Measurements from ENCODE around the gene OR4S1. TPM values are rescaled to one million over a fixed set of nuclear protein-coding genes. Genes with fewer than 3 reads are reported as not detected.
A peak's percentile ranks its signal among the peaks of the same experiment; 100 is the strongest.
"Not testable (repeated sequence)": the region's sequence is repeated elsewhere in the genome, so short reads cannot be mapped to it uniquely, and the experiment has no call there.

The OR4S1 gene
- polyA plus RNA-seq, 1 experiment = not detected

DNA sequence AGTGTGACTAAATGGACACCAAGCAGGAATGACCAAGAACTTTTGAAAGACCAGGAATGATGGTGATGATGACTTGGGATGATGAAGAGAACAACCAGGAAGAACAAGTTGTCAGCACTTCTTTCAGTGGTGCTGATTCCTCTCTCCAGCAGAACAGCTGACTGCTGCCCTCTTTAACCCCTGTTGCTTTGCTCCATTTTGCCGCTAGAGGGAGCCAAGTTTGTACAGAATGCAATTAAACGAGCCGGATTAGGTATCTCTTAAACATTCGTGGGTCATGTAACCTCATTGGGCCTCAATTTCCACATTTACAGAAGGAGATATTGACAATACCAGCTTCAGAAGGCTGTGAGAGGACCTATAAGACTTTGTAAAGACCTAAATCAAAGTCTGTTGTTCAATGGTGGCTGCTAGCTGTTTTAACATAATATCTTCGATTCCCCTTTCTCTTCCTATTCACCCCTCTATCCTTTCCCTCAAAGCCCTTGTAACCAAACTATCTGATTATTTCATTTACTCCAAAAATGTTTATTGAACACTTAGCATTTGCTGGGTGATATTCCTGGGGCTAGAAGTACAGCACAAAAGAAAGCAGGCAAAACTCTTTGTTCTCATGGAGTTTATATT is 1.9 kb downstream of the OR4S1 start:
- ChIA-PET POLR2A (no interaction called here), CTCF (interaction anchor here (0.8 to 1.8 kb wide), 10 partner anchors 9 to 374 kb away, joined by 3 to 7 read pairs (median 4); no protein-coding TSS in a partner anchor)
- Histone ChIP-seq H3K9me3 (ENCODE audit: control insufficient read depth, insufficient read depth, low read length) (no peaks in the 10 kb centered on the region), H3K27me3 (ENCODE audit: control insufficient read depth, insufficient read depth, low read length) (no peaks in the 10 kb centered on the region), H3K4me3 (ENCODE audit: low read depth, low read length) (no peak overlapping the region), H3K27ac (ENCODE audit: low read depth, low read length) (no peak overlapping the region)
- TF ChIP-seq, protein P1, sequence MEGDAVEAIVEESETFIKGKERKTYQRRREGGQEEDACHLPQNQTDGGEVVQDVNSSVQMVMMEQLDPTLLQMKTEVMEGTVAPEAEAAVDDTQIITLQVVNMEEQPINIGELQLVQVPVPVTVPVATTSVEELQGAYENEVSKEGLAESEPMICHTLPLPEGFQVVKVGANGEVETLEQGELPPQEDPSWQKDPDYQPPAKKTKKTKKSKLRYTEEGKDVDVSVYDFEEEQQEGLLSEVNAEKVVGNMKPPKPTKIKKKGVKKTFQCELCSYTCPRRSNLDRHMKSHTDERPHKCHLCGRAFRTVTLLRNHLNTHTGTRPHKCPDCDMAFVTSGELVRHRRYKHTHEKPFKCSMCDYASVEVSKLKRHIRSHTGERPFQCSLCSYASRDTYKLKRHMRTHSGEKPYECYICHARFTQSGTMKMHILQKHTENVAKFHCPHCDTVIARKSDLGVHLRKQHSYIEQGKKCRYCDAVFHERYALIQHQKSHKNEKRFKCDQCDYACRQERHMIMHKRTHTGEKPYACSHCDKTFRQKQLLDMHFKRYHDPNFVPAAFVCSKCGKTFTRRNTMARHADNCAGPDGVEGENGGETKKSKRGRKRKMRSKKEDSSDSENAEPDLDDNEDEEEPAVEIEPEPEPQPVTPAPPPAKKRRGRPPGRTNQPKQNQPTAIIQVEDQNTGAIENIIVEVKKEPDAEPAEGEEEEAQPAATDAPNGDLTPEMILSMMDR (IDR thresholded peaks at IDR 0.05; ENCODE audit: low read depth, low read length) = peak; percentile 83
- peak; percentile 4 for DNase-seq (ENCODE audit: low read depth, low spot score)

DNA sequence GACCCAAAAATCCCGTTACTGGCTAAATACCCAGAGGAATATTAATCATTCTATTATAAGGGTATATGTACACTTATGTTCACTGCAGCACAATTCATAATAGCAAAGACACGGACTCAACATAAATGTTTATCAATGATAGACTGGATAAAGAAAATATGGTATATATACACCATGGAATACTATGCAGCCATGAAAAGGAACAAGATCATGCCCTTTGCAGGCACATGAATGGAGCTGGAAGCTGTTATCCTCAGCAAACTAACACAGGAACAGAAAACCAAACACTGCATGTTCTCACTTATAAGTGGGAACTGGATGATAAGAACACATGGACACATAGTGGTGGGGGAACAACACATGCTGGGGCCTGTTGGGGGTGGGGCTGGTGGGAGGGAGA is 7.6 kb downstream of the OR4S1 start:
- H3K4me3 ChIP-seq (ENCODE audit: low read depth, low read length); POLR2A ChIA-PET; CTCF ChIA-PET; H3K27me3 ChIP-seq (ENCODE audit: control insufficient read depth, insufficient read depth, low read length); H3K27ac ChIP-seq (ENCODE audit: low read depth, low read length); H3K9me3 ChIP-seq (ENCODE audit: control insufficient read depth, insufficient read depth, low read length); DNase-seq (ENCODE audit: low read depth, low spot score): not testable (repeated sequence)

DNA sequence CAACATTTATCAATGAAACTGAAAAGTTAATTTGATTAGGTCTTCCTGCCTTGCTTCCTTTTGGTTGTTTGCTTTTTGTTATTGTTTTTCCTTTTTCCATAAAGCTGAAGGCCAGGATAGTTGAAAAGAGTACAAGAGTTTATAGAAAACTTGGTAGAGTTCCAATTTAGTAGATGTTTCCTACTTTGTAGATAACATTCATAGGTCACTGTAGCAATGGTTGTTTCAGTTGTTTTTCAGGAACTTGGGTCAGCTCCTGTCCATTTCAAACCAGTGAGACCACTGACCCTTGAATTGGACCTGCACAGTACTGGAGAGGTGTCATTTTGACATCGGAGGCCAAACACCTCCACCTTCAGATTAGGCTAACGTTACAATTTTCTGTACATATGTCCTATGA is 13.8 kb downstream of the OR4S1 start:
- H3K4me3 ChIP-seq (ENCODE audit: low read depth, low read length); H3K27me3 ChIP-seq (ENCODE audit: control insufficient read depth, insufficient read depth, low read length); DNase-seq (ENCODE audit: low read depth, low spot score); POLR2A ChIA-PET; H3K27ac ChIP-seq (ENCODE audit: low read depth, low read length); H3K9me3 ChIP-seq (ENCODE audit: control insufficient read depth, insufficient read depth, low read length); CTCF ChIA-PET: not testable (repeated sequence)

DNA sequence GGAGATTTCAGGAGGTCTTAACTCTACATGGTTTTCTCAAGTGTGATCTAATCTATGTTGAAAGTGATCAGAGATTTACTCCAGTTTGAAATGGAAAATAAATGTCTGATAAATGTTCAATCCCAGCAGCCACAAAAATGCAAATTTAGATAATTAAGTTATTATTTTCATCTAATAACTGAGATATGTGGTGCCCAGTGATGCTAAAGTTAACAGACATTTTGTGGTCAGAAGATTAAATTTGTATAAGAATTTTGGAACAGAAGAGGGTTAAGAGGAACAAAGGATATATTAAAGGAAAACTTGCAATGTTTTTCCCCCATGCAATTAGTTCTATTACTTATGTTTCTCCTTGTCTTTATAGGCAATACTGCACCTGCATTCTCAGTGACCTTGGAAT is 18.6 kb downstream of the OR4S1 start, which contains the start of gene OR4C3:
Gene OR4C3, plus strand, starts transcription at position 301 of the 400 bp plus-strand sequence. CDS start 102 bp downstream, outside the sequence.
- H3K27me3 ChIP-seq (ENCODE audit: control insufficient read depth, insufficient read depth, low read length); DNase-seq (ENCODE audit: low read depth, low spot score); H3K27ac ChIP-seq (ENCODE audit: low read depth, low read length); POLR2A ChIA-PET; H3K4me3 ChIP-seq (ENCODE audit: low read depth, low read length); H3K9me3 ChIP-seq (ENCODE audit: control insufficient read depth, insufficient read depth, low read length); CTCF ChIA-PET: not testable (repeated sequence)

DNA sequence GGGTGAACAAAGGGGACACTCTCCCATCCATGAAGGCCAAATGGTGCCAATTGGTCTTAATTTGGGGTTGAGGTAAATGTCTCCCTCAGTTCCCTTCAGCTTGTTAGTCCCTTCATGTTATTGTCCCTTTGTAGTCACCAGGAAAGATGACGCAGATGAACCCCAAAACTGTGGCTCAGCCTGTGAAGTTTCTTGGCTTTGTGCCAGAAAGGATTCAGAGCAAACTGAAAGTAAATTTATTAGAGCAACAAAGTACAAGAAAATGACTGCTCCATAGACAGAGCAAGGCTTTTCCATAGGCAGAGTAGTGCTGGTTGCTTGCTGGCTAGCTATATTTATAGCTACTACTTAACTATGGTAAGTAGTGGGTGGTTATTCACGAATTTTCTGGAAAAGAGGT is 35.4 kb downstream of the OR4S1 start:
- CTCF ChIA-PET = no interaction called here
- POLR2A ChIA-PET = no interaction called here
- peaks cover 20% of the 10 kb centered on the region; the same call in 1 of the 2 replicates for H3K9me3 ChIP-seq (ENCODE audit: control insufficient read depth, insufficient read depth, low read length)
- no peak overlapping the region for H3K4me3 ChIP-seq (ENCODE audit: low read depth, low read length)
- H3K27me3 ChIP-seq (ENCODE audit: control insufficient read depth, insufficient read depth, low read length) = no peaks in the 10 kb centered on the region
- TF ChIP-seq, protein P1 (IDR thresholded peaks at IDR 0.05; ENCODE audit: low read depth, low read length) = no peak
- no peak for DNase-seq (ENCODE audit: low read depth, low spot score)
- no peak overlapping the region for H3K27ac ChIP-seq (ENCODE audit: low read depth, low read length)

DNA sequence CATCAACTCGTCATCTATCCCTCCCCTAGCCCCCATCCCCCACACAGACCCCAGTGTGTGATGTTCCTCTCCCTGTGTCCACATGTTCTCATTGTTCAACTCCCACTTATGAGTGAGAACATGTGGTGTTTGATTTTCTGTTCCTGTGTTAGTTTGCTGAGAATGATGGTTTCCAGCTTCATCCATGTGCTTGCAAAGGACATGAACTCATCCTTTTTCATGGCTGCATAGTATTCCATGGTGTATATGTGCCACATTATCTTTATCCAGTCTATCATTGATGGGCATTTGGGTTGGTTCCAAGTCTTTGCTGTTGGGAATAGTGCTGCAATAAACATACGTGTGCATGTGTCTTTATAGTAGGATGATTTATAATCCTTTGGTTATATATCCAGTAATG is 36.5 kb downstream of the OR4S1 start:
- H3K27ac ChIP-seq (ENCODE audit: low read depth, low read length); DNase-seq (ENCODE audit: low read depth, low spot score); H3K4me3 ChIP-seq (ENCODE audit: low read depth, low read length); H3K27me3 ChIP-seq (ENCODE audit: control insufficient read depth, insufficient read depth, low read length); CTCF ChIA-PET; POLR2A ChIA-PET: not testable (repeated sequence)
- peaks cover 20% of the 10 kb centered on the region; the same call in 1 of the 2 replicates for H3K9me3 ChIP-seq (ENCODE audit: control insufficient read depth, insufficient read depth, low read length)

DNA sequence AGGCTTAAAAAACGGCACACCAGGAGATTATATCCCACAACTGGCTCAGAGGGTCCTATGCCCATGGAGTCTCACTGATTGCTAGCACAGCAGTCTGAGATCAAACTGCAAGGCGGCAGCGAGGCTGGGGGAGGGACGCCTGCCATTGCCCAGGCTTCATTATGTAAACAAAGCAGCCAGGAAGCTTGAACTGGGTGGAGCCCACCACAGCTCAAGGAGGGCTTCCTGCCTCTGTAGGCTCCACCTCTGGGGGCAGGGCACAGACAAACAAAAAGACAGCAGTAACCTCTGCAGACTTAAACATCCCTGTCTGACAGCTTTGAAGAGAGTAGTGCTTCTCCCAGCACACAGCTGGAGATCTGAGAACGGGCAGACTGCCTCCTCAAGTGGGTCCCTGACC is 40.3 kb downstream of the OR4S1 start:
- H3K27ac ChIP-seq (ENCODE audit: low read depth, low read length); DNase-seq (ENCODE audit: low read depth, low spot score); CTCF ChIA-PET; H3K27me3 ChIP-seq (ENCODE audit: control insufficient read depth, insufficient read depth, low read length); H3K4me3 ChIP-seq (ENCODE audit: low read depth, low read length); POLR2A ChIA-PET: not testable (repeated sequence)
- H3K9me3 ChIP-seq (ENCODE audit: control insufficient read depth, insufficient read depth, low read length) = peaks cover 12% of the 10 kb centered on the region; the same call in 1 of the 2 replicates
